GM03348 (cell line): ENCODE data around the gene KTN1.

Experiments
- DNase-seq: peaks from one replicate; pipeline ENCODE4 v3.0.0; 2012; ENCODE audit warnings: low spot score

The KTN1 gene

DNA sequence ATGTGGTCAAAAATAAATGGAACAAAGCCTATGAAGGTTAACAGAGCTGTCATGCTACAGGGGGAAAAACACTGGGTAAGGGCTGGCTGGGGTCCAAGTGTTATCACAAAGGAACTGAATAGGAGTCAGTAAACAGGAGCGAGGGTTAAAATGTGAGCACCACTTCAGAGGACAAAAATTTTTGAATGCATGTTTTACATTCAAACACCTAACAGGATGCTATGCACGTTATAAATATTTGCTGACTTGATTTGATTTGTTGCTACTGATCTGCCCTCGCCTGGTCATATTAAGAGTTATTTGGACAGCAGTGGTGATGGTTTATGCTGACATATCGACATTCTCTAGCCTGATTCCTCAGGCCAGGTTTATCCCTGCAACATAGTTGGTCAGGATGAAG is 7.4 kb upstream of the KTN1 start:
- no peak for DNase-seq

DNA sequence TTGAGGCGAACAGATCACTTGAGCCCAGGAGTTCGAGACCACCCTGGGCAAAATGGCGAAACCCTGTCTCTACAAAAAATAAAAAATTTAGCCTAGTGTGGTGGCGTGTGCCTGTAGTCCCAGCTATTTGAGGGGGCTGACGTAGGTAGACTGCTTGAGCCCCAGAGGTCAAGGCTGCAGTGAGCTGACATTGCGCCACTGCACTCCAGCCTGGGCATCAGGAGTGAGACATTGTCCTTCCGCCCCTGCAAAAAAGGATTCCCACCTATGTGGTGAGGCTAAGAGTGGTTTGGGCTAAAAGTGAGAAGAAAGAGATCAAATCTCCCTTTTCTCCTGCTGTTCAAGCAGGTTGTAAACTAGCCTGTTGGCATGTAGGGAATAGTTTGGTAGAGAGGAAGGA is 5.0 kb upstream of the KTN1 start:
- no peak for DNase-seq

DNA sequence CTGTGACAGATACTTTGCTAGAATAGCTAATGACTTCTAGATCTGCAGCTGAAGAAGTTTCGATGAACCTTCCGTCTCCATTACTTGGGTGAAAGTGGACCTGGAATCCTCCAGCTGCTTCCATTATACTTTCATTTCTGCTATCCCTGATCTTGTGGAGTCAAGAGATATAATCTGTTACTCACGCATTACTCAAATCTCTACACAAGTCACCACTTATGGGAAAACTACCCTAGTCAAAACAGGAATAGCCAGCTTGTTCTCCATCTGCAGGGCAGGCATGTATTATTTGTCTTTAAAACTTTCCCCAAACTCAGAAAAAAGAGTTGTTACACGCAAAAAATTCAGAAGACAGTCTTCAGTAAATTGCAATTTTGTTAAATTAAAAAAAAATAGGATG is 2.8 kb upstream of the KTN1 start:
- no peak for DNase-seq

DNA sequence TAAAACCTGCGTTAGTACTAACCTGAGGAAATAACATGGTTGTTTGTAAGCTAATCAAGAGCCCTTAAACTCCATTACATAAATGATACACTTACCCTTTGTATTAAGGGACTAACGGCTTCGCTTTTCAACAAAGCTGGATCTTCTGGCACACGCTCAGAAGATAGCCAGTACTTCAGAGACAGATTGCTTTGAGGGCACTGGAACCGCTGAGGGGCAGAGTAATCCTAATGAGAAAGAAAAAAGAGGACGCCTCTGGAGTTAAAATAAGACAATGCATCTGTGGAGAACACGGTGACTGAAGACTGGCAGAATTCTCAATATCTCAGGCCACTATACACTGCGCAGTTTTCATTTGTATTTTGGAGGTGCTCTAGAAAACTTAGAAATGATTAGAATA is 1.5 kb upstream of the KTN1 start:
- DNase-seq: no peak

DNA sequence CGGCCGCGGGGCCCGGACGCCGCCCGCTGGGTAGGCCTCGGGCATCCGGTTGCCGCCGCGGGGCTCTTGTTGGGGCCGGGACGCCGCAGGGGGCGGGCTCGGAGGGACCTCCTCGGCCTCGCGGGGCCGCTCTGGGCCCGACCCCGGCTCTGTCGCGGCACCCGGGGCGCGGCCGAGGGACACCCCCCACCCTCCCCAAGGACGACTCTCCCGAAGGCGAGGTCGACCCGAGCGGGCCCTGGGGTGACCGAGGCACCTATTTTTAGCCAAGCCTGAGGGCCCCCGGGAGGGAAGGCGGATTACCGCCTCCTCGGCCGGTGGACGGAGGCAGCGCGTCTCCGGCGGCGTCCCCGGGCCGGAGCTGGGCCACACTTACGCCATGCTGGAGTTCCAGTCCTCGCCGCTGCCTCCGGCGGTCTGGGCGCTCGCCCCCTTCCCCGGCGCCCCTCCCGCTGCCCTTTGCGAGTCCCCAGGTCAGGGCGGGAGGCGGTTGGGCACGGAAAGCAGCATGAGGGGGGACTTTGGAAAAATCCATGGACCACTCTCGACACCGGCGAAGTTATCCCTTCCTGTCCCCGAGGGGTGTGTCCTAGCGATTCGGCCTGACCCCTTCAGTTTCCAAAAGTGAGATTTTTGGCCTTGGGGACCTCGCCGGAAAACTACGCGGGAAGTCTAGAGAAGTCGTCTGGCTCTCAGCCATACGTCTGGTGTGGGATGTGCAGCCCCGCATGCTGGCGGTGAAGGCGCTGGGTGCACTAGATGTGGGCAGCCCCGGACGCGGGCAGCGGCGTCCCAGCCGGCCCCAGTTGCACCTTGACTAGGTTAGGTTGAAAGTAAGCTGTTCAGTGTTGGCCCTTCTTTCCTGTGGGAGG is 699 bp downstream of the KTN1 start:
- DNase-seq: peak; percentile 84

DNA sequence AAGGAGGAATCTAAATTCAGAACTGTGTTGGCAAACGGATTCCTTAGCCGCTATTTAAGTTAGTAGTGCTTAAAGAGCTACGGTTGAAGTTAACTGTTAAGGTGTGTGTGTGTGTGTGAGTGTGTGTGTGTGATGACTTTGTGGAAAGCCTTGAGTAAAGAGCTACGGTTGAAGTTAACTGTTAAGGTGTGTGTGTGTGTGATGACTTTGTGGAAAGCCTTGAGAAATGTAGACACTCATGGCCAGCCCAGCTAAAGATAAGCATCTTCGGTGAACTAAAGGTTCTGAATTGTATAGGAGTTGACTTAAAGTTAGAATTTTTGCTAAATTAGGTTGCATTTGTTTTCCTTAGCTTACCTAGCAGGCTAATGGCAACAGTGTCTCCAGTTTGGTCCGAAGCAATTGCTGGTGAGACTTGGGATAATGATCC is 1.4 kb downstream of the KTN1 start:
- DNase-seq: no peak

DNA sequence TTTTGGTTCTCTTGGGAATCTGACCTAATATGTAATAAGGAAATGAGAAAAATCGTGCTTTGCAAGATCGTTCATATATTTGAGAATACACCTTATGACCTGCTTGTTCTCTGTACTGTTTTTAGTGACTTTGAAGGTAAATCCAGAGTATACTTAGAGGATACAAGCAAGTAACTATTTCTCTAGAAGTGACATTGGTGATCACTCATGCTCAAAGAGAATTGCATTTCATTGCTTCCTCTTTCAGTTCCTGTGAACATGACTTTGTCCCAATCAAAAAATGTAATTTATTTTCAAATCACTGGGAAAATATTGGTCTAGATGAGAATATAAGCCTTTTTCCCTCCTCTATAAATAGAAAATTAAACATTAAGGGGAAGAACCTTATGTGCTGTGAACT is 2.7 kb downstream of the KTN1 start:
- DNase-seq: no peak

DNA sequence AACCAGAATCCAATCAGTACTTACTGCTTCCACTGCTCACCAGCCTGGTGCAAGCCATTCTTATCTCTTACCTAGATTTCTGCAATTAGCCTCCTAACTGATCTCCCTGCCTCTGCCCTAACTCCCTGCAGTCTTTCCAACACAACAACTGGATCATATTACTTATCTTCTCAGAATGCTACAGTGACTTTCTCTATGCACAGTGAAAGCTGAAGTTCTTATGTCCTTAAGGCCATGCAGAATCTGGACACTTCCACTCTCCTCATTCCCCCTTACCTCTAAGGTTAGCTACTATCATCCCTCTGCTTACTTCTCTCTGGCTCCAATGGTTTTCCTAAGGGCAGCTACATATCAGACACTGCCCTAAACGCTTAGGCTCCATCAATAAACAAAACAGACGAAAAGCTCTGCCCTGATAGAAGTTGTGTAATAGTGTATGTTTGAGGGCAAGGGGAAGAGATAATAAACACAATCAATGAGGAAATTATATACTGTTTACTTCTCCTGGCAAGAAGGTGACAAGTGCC is 4.0 kb downstream of the KTN1 start:
- no peak for DNase-seq

DNA sequence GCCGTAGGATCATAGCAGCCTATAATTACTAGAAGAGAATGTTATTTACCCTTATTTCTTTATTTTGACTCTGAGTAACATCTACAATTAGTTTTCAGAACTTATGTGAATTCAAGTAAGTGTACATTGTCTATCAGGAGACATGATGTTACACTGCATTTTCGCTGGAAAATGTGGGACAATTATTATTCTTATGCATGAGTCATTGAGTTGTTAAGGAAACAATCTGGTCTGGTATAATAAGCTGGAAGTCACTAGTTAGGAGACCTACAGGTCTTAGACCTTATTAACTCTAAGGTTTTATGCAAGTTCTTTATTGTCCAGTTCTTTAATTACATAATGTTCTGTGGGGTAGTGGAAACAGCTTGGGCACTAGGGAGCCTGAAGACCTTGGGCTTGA is 5.8 kb downstream of the KTN1 start:
- no peak for DNase-seq

DNA sequence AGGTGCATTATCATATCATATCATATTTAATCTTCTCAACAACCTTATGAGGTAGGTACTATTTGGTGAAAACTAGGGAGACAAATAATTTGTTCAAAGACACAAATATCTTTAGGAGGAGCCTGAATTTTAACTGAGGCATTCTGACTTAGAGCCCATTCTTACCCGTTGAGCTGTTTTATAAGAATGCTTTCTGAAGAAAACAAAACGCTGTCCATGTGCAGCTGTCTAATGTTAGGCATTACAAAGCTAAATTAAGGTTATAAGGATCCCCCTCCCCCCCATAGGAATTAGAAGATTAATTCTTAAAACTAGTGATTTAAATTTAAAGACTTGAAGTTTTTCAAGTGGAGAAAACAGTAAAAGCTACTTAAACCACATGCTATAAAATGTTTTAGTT is 6.4 kb downstream of the KTN1 start:
- DNase-seq: no peak

DNA sequence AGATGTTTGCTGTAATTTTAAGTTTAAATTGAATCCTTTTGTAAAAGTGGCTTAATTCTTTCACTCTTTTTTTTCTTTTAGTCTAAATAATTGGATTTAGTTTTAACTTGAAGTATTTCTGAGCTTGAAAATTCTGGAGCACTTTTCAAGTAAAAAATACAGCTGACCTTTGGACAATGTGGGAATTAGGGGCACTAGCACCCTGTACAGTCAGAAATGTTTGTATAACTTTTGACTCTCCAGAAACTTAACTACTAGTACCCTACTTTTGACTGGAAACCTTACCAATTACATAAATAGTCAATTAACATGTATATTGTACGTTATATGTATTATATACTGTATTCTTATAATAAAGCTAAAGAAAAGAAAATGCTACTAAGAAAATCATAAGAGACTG is 7.8 kb downstream of the KTN1 start:
- DNase-seq: no peak

DNA sequence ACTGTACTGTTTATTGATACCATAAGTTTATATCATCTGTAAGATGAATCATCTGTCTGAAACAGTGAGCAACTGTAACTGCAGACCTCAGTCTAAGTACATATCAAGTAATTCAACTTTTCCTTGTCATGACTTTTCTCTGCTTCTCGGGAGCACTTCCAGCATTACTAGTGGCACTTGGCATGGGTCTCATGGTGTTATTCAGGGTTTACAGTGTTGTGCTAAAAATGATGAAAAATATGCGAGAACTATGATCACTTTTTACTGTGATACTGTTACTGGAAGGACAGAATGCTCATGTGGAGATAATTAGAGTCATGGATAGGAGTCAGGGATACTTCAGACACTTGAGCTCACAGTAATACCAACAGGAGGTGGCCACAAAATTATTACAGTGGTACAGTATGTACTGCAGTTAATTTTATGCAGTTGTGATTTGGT is 8.3 kb downstream of the KTN1 start:
- peak; percentile 21 for DNase-seq

DNA sequence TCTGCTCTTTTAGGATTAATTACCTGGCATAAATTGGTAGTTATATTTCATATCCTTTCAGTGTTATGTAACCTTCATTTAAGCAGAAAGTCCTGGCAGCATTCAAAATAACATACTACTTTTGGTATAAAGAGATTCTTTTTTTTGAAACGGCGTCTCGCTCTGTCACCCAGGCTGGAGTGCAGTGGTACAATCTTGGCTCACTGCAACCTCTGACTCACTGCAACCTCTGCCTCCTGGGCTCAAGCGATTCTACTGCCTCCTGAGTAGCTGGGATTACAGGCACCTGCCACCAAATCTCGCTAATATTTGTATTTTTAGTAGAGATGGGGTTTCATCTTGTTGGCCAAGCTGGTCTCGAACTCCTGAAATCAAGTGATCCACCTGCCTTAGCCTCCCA is 9.2 kb downstream of the KTN1 start:
- no peak for DNase-seq

DNA sequence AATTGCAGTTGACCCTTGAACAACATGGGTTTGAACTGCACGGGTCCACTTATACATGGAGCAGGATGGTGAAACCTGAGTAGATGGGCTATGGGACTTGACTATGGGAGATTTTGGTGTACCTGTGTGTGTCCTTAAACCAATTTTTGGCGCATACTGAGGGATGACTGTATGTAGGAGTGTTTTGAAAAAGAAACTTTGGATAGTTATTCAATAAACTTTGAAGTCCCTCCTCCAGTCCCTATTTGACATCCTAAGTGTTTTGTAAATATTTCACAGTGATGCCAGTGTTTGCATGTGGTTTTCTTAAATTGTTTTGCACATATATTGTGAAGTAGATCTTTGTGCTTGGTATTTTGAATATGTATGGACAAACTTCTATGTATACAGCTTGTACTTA is 12.4 kb downstream of the KTN1 start:
- DNase-seq: no peak

DNA sequence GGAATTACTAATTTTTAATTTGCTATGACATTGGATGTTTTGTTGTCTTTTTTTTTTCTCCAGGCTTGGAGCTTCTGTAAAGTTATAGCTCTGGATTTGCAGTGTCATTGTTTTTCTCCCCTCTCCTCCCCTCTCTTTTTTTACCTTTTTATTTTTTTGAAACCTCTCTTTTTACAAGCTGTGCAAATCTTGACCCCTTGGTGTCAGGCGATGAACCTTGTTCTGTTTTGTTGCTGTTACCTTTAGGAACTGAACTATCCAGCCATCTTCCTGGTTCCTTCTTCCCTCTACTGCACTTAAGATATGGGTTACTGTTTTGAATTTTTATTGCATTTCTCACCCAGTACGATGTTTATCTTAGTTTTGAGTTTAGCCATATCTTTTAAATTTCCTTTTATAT is 13.7 kb downstream of the KTN1 start:
- no peak for DNase-seq

DNA sequence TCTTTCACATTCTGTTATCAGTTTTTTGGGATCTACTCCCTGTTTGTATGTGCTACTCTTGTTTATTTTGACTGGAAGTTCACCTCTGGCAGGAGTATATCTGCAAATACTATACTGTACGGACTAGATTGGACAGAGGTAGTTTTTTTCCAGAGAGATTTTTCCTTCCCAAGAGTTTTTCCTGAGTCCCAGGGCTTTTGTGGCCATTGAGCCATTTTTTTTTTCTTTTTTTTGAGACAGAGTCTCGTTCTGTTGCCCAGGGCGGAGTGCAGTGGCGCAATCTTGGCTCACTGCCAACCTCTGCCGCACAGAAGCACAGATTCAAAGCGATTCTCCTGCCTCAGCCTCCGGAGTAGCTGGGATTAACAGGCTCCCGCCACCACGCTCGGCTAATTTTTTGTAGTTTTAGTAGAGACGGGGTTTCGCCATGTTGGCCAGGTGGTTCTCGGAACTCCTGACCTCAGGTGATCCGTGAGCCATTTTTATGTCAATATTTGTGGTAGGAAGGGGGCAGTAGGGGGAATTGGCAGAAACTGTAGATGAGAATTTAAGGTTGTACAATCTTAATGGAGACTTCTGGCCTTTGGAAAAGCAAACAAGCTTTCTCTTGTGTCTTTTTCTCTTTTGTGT is 19.4 kb downstream of the KTN1 start:
- DNase-seq: no peak

DNA sequence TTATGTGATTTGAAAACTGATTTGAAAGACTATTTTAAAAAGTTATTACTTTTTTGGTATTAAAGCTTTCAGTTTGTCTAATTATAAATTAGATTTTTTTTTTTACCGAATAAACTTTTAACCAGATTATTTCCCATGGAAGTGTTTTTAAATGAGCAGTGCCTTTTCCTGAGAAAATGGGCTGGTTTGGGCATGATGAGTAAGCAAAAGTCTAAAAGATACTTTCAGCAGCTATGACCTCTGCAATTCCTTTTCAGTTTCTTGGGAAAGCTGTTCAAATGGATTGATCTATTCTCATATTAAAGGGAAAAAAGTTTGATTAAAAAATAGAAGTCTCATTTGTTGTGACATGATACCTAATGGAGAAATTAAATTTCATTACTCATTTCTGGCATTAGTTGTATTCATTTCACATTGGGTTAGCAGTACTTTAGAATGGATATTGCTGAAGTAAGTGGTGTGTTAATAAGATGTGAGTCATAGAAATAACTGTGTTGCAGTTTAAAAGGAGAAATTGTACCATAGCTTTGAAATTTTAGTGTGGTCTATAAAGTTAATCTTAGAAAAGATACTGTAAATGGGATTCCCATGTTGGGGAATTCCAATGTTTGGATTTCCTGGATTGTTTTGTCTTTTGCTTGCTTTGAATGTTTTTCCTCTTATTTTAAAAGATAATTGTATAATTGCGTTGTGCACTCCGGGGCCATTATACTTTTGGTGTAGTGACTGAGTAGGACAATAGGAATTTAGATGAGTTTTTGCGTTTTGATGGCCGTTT is 21.0 kb downstream of the KTN1 start:
- DNase-seq: peak; percentile 63

DNA sequence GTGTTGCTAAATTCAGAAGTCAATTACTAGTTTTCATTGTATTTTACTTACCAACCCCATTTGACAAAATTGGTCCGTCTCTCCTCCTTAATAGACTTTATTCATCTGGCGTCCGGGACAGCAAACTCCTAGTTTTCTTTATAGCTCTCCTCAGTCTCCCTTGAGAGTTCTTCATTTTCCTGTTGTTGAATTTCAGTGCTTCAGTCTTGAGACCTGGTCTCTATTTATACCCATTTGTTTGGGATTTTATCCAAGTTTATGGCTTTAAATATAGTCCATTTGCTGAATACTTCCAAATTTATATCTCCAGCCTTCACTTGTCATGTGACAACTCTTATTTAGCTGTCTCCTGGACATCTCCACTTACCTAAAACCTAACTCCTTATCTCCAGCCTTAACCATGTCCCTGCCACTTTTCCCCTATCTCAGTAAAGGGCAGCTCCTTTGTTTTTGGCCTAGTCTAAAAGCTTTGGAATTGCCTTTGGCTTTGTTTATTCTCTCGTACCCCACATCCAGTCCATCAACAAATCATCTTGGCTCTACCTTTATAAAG is 23.5 kb downstream of the KTN1 start:
- no peak for DNase-seq

DNA sequence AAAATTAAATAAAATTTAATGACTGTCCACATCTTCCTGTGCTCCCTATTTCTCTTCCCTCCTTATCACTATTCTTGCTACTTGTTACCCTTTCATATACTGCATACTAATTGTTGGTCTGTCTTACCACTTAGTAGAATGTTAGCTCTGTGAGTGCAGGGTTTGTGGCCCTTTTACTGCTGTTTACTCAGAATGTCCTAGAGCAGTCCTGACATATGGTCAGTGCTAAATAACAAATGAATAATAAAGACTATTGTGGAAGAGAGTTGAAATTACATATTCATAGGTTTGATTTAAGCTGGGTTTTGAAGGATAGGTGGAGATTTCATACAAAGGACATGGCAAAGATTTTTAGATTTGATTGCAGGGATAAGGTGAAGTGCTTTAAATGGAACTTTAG is 24.5 kb downstream of the KTN1 start:
- no peak for DNase-seq

DNA sequence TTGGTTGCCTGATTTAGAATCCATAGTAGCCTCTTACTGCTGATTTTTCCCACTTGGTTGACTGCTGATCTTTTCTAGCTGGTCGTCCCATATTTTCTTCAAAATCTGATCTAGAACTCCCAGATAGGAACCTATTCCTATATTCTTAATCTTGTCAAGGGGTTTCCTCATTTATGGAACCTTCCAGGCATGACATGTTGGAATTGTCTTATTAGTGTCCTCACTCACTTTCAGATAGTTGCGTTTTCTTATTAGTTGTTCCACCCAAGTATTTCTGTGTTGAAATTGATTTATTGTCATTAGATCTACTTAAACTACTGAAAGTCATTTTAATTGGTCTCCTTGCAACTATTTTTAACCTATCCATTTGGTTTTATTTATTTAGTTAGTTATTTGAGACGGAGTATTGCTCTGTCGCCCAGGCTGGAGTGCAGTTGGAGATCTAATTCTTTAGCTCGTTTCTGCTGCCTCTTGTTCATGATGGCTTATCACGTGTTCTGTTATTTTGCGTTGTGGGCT is 25.0 kb downstream of the KTN1 start:
- DNase-seq: no peak

DNA sequence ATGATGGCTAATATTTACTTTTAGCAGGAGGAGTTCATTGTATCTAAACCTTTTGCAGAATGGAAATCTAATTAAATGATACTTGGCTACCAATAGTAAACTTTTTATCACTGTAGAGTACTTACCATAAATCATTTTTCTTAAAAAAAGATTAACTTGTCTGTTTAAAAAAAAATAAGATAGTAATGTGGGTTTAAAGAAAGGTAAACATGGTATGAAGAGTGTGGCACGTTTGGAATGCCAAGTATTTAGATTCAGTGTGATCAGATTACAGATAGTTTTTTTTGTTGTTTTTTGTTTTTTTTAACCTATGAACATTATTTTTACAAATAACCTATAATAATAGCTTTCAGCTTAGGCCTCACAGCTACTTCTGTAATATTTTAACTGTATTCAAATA is 25.8 kb downstream of the KTN1 start:
- peak; percentile 11 for DNase-seq

DNA sequence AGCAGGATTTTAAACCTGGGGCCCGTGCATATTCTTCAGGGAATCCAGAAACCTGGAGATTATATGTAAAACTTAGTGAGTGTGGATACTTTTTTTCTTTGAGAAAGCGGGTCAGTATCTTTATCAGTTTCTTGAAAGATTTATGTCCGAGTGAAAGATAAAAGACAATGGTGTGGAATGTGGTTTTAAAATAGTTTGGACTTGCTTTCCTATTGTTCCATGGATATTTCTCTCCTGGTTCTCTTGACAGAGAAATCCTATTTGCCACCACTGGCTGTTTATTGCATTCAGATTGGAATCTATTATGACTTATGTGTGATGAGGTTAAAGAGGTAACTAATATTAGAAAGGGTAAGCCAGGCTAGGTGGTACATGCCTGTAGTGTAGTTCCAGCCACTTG is 27.4 kb downstream of the KTN1 start:
- DNase-seq: no peak
